Smooth muscle cell of bladder (primary cell): ENCODE measurements around the gene CXorf38. TPM values are rescaled to one million over a fixed set of nuclear protein-coding genes. Genes with fewer than 3 reads are reported as not detected.

ENCODE experiments used
- total RNA-seq: library from RNA; depleted of rRNA; stranded (reverse); fragments of >200 nt; gene quantifications from 2 replicates; pipeline ENCODE4 v1.2.3, GENCODE V29; 2014

Gene CXorf38
- 4.3 and 5.8 TPM in 2 replicates for total RNA-seq

GRCh38 chrX:40647307-40648197 is at the start of gene CXorf38:
TSS of gene CXorf38 (minus strand) at chrX:40647561. CDS start at chrX:40647520, 41 bp downstream.

GRCh38 chrX:40623139-40623536 is 24.2 kb downstream of the CXorf38 start, which contains the start of gene MPC1L:
TSS of gene MPC1L (plus strand) at chrX:40623428. CDS start at chrX:40623566, 138 bp downstream.

GRCh38 chrX:40580537-40581335 is 66.6 kb downstream of the CXorf38 start, which contains the start of gene ATP6AP2:
TSS of gene ATP6AP2 (plus strand) at chrX:40580970. CDS start at chrX:40581066, 96 bp downstream.

Other genes with a start within 250 kb of the CXorf38 start
- gene ATP6AP2, start 66.6 kb downstream of the CXorf38 start, total RNA-seq, result 147 and 196 TPM in 2 replicates
- gene MPC1L, start 24.1 kb downstream of the CXorf38 start, total RNA-seq, result not detected in 2 replicates
- gene MED14, start 88.0 kb upstream of the CXorf38 start, total RNA-seq, result 7.5 and 9.9 TPM in 2 replicates